Lung (tissue), 12 donors: Measurements from ENCODE around the gene HPS1. TPM values are rescaled to one million over a fixed set of nuclear protein-coding genes. Genes with fewer than 3 reads are reported as not detected.
A peak's percentile ranks its signal among the peaks of the same experiment; 100 is the strongest.

Experiments
- ATAC-seq: fragments of 200-7000 bp; cut with Tn5 transposase; one replicate; pipeline ENCODE4 v1.9.1; 2020; ENCODE audit warnings: moderate number of reproducible peaks; ENCODE audit not compliant: insufficient read depth, low FRiP score
- DNase-seq, 3 donors: peaks; one replicate each; pipeline ENCODE4 v3.0.0-alpha.2; 2013 to 2017
- H3K27ac ChIP-seq, 2 donors: one replicate each; pipeline ENCODE4 v1.5.1; 2013; ENCODE audit warnings: mild to moderate bottlenecking in 2 of 2, moderate library complexity in 2 of 2, control low read depth in 1 of 2, inconsistent platforms in 1 of 2, low read depth in 1 of 2, low read length in 1 of 2
- H3K27me3 ChIP-seq, 3 donors: one replicate each; pipeline ENCODE4 v1.5.1; 2013; ENCODE audit warnings: low read length in 2 of 3; ENCODE audit not compliant: control insufficient read depth in 3 of 3, insufficient read depth in 3 of 3
- H3K36me3 ChIP-seq, 4 donors: one replicate each; pipeline ENCODE4 v1.5.1; 2013; ENCODE audit warnings: low read length in 4 of 4, mild to moderate bottlenecking in 1 of 4, moderate library complexity in 1 of 4; ENCODE audit not compliant: control insufficient read depth in 4 of 4, insufficient read depth in 4 of 4
- H3K4me1 ChIP-seq, 5 donors: one replicate each; pipeline ENCODE4 v1.5.1; 2013; ENCODE audit warnings: low read length in 5 of 5, mild to moderate bottlenecking in 2 of 5, moderate library complexity in 1 of 5; ENCODE audit not compliant: control insufficient read depth in 5 of 5, insufficient read depth in 5 of 5
- H3K4me3 ChIP-seq: one replicate; pipeline ENCODE4 v1.5.1; 2013; ENCODE audit warnings: mild to moderate bottlenecking, control low read depth, moderate library complexity
- H3K9ac ChIP-seq, 2 donors: one replicate each; pipeline ENCODE4 v1.5.1; 2013; ENCODE audit warnings: low read length in 2 of 2, control low read depth in 1 of 2; ENCODE audit not compliant: insufficient read depth in 1 of 2
- H3K9me3 ChIP-seq, 4 donors: one replicate each; pipeline ENCODE4 v1.5.1; 2013; ENCODE audit warnings: low read length in 3 of 4, mild to moderate bottlenecking in 1 of 4, moderate library complexity in 1 of 4; ENCODE audit not compliant: control insufficient read depth in 4 of 4, insufficient read depth in 3 of 4
- CTCF ChIP-seq: IDR thresholded peaks from 2 replicates; pipeline ENCODE4 v1.5.1; 2012; ENCODE audit warnings: mild to moderate bottlenecking; ENCODE audit errors: control extremely low read depth, extremely low read depth
- WGBS, 2 donors: extraction: QIAGEN DNeasy Blood & Tissue Kit; methylation state at CpG; one replicate each; pipeline ENCODE4 v1.1.7; 2013; 5-methylcytosine and 5-hydroxymethylcytosine counted together
- polyA plus RNA-seq, 2 donors: library from polyadenylated mRNA; stranded (reverse); fragments of 200-250 nt; gene quantifications; one replicate each; pipeline ENCODE4 v1.2.1, GENCODE V29; 2013
- total RNA-seq, 2 donors: library from RNA; depleted of rRNA in 1 of 2; stranded (reverse); fragments of >200 nt in 1 of 2; gene quantifications; one replicate each; pipeline ENCODE4 v1.2.1, GENCODE V29; 2014 to 2021
- donor health status: control.
- donor health status: control.
- donor health status: Bipolar disorder and iron deficiency.
- donor health status: healthy.
- donor health status: DM: yes; HTN: yes; CAD: no.

Gene HPS1
- total and polyA plus RNA-seq, 4 donors, result 32.3 to 89.5 (median 58.4) TPM

GRCh38 chr10:98373260-98374040 is 73.3 kb downstream of the HPS1 start:
- Histone ChIP-seq H3K9me3 (peaks cover 0 to 6% (median 2%) of the 10 kb centered on the region in 4 donors), H3K36me3 (peaks cover 0 to 5% (median 0%) of the 10 kb centered on the region in 4 donors), H3K9ac (no peak overlapping the region), H3K27ac (peak overlapping the region in 1 of 2 donors; percentile 26), H3K27me3 (no peaks in the 10 kb centered on the region), H3K4me3 (no peak overlapping the region), H3K4me1 (peaks cover 0 to 31% (median 13%) of the 10 kb centered on the region in 5 donors)
- peak; percentile 19 to 64 (median 35) for DNase-seq
- no peak for TF ChIP-seq CTCF
- whole genome bisulfite sequencing, 2 donors, result 60 to 64% methylated on average over 12 of the region's 12 CpGs
- ATAC-seq, result no peak

GRCh38 chr10:98370831-98371820 is 75.6 kb downstream of the HPS1 start:
- no peaks in the 10 kb centered on the region for H3K9me3 ChIP-seq
- 68 to 71% methylated on average over 14 of the region's 14 CpGs for WGBS, 2 donors
- ATAC-seq (no peak), DNase-seq (peak; percentile 19 to 82 (median 78))
- H3K9ac ChIP-seq, result no peak overlapping the region
- no peak overlapping the region for H3K4me3 ChIP-seq
- no peak for TF ChIP-seq CTCF
- H3K36me3 ChIP-seq, result no peaks in the 10 kb centered on the region
- H3K27ac ChIP-seq, result no peak overlapping the region
- peaks cover 0 to 31% (median 13%) of the 10 kb centered on the region in 5 donors for H3K4me1 ChIP-seq
- no peaks in the 10 kb centered on the region for H3K27me3 ChIP-seq

GRCh38 chr10:98369801-98370200 is 76.9 kb downstream of the HPS1 start:
- no peak for DNase-seq
- H3K36me3 ChIP-seq, result no peaks in the 10 kb centered on the region
- no peak overlapping the region for H3K4me3 ChIP-seq
- peaks cover 0 to 31% (median 13%) of the 10 kb centered on the region in 5 donors for H3K4me1 ChIP-seq
- 85 to 90% methylated on average over 7 of the region's 7 CpGs for WGBS, 2 donors
- no peak for ATAC-seq
- H3K9me3 ChIP-seq, result no peaks in the 10 kb centered on the region
- no peak overlapping the region for H3K9ac ChIP-seq
- no peak for TF ChIP-seq CTCF
- H3K27me3 ChIP-seq, result no peaks in the 10 kb centered on the region
- no peak overlapping the region for H3K27ac ChIP-seq
